ENCODE measurements around the gene NAALADL2. TPM values are rescaled to one million over a fixed set of nuclear protein-coding genes. Genes with fewer than 3 reads are reported as not detected.
"Not testable (repeated sequence)": the region's sequence is repeated elsewhere in the genome, so short reads cannot be mapped to it uniquely, and the experiment has no call there.

Gene NAALADL2
- total RNA-seq, 4 donors from 2014 or later: 0.26 to 218 (median 17.4) TPM

DNA sequence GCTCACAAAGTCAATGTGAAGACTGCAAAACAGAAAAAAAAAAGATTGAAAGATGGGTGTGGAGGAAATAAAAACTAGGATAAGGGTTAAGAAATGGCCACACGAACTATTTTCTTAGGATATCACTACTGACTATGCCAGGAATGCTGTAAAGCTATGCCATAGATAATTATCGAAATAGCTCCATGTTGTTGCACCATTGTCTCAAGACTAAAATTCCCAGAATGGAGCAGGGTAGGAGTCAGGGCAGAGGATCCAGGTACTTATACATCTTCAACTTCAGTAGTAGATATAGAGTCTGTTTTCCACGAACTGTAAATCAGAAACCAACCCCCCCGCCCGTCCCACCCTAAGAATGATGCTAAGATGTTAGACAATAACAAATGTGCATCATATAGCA, 302.2 kb downstream of the NAALADL2 start:
- intact Hi-C loops (cut with DNase I; ENCODE audit: low total_unique reads): no loop called here
- H3K27me3 ChIP-seq: no peaks in the 10 kb centered on the region
- DNase-seq: no peak

DNA sequence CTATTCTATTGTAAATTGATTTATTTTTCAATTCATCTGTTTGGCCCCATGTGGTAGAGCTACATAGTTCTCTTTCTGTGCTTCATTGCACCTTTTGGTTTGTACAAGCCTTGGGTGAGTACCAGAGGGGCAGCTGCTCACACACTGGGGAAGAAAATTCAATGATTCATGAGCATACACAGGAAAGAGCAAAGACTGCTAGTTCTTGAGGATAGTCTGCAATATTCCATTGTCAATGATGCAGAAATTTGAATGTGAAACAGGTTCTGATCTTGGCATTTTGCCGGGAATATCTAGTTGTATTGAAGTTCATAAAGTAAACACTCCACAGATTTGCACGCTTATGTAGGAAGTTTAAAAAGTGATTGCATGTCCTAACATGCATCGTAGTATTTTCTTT, 304.6 kb downstream of the NAALADL2 start:
- Histone ChIP-seq H3K9me3 (no peaks in the 10 kb centered on the region), H3K27me3 (no peaks in the 10 kb centered on the region), H3K27ac (no peak overlapping the region), H3K4me1 (no peaks in the 10 kb centered on the region), H3K4me3 (no peak overlapping the region), H3K36me3 (no peaks in the 10 kb centered on the region)
- TF ChIP-seq POLR2A (IDR thresholded peaks at IDR 0.05): no peak
- TF ChIP-seq, protein P1, sequence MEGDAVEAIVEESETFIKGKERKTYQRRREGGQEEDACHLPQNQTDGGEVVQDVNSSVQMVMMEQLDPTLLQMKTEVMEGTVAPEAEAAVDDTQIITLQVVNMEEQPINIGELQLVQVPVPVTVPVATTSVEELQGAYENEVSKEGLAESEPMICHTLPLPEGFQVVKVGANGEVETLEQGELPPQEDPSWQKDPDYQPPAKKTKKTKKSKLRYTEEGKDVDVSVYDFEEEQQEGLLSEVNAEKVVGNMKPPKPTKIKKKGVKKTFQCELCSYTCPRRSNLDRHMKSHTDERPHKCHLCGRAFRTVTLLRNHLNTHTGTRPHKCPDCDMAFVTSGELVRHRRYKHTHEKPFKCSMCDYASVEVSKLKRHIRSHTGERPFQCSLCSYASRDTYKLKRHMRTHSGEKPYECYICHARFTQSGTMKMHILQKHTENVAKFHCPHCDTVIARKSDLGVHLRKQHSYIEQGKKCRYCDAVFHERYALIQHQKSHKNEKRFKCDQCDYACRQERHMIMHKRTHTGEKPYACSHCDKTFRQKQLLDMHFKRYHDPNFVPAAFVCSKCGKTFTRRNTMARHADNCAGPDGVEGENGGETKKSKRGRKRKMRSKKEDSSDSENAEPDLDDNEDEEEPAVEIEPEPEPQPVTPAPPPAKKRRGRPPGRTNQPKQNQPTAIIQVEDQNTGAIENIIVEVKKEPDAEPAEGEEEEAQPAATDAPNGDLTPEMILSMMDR (IDR thresholded peaks at IDR 0.05): no peak
- intact Hi-C loops (cut with DNase I; ENCODE audit: low total_unique reads): no loop called here
- no peak for DNase-seq

More for the DNA sequence above, 302.2 kb downstream of the NAALADL2 start:
- Histone ChIP-seq H3K9me3 (no peaks in the 10 kb centered on the region), H3K36me3 (no peaks in the 10 kb centered on the region), H3K27ac (no peak overlapping the region), H3K4me3 (no peak overlapping the region), H3K4me1 (no peaks in the 10 kb centered on the region)
- TF ChIP-seq, protein P1 (IDR thresholded peaks at IDR 0.05): no peak
- TF ChIP-seq POLR2A (IDR thresholded peaks at IDR 0.05): no peak

- intact Hi-C loops (cut with DNase I; ENCODE audit: low total_unique reads); H3K27ac ChIP-seq; H3K4me1 ChIP-seq; H3K4me3 ChIP-seq; H3K27me3 ChIP-seq; H3K36me3 ChIP-seq; DNase-seq; H3K9me3 ChIP-seq: not testable (repeated sequence)
These were observed 314.0 kb downstream of the NAALADL2 start for GRCh38 chr3:175173117-175173516.

GRCh38 chr3:175176556-175176955, 317.4 kb downstream of the NAALADL2 start:
- Histone ChIP-seq H3K4me3 (no peak overlapping the region), H3K27me3 (no peaks in the 10 kb centered on the region), H3K36me3 (no peaks in the 10 kb centered on the region), H3K9me3 (no peaks in the 10 kb centered on the region), H3K4me1 (no peaks in the 10 kb centered on the region), H3K27ac (no peak overlapping the region)
- intact Hi-C loops (cut with DNase I; ENCODE audit: low total_unique reads): no loop called here
- no peak for DNase-seq
- TF ChIP-seq POLR2A (IDR thresholded peaks at IDR 0.05): no peak
- TF ChIP-seq, protein P1 (IDR thresholded peaks at IDR 0.05): no peak

DNA sequence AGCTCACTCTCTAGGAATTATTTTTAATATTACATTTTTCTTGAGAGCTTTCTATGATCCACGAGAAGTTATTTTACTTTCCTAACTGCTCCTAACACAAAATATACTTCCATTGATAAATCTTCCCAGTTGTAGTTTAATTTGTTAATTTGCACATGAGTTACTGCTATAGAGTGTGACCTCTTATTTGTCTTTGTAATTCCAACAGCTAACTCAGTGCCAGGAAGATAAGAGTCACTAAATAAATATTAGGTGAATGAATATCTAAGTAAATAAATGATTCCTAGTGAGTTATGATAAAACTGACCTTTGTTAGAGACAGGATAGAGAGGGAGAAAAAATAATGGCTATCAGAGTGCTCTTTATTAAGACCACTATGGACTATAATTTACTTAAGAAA, 319.9 kb downstream of the NAALADL2 start:
- H3K27ac ChIP-seq: no peak overlapping the region
- intact Hi-C loops (cut with DNase I; ENCODE audit: low total_unique reads): no loop called here
- DNase-seq: no peak
- no peak overlapping the region for H3K4me3 ChIP-seq
- no peak for TF ChIP-seq POLR2A (IDR thresholded peaks at IDR 0.05)
- TF ChIP-seq, protein P1 (IDR thresholded peaks at IDR 0.05): no peak
- H3K27me3 ChIP-seq: no peaks in the 10 kb centered on the region
- H3K4me1 ChIP-seq: no peaks in the 10 kb centered on the region
- no peaks in the 10 kb centered on the region for H3K9me3 ChIP-seq
- no peaks in the 10 kb centered on the region for H3K36me3 ChIP-seq

DNA sequence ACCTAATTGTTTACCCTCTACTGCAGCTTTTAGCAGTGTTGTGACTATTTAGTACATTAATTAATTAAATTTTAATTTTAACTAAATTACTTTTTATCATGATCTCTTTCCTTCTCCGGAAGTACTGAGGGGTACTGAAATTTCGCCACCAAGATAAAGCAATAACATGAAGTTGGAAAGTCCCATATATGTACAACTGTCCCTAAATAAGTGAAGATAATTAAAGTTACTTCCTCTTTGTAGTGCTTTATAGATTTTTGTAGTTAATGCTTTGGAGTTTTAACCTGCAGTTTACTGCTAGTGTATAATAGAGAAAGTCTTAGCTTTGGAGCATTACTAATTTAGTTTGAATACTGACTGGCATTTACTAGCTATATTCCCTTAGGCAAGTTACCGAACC, 325.3 kb downstream of the NAALADL2 start:
- Histone ChIP-seq H3K4me3 (no peak overlapping the region), H3K9me3 (no peaks in the 10 kb centered on the region), H3K27me3 (no peaks in the 10 kb centered on the region), H3K36me3 (no peaks in the 10 kb centered on the region), H3K4me1 (no peaks in the 10 kb centered on the region), H3K27ac (no peak overlapping the region)
- no peak for DNase-seq
- TF ChIP-seq POLR2A (IDR thresholded peaks at IDR 0.05): no peak
- TF ChIP-seq, protein P1 (IDR thresholded peaks at IDR 0.05): no peak
- intact Hi-C loops (cut with DNase I; ENCODE audit: low total_unique reads): no loop called here

All from uterus (tissue), 4 donors.